Cerebellar nuclear complex (tissue), 1 donor: ENCODE measurements around the gene CHD6.

ENCODE experiments used
- DNase-seq, 2 experiments: peaks; one replicate each; lab custom pipeline; 2025; lab: John Stamatoyannopoulos, UW

Gene CHD6

DNA sequence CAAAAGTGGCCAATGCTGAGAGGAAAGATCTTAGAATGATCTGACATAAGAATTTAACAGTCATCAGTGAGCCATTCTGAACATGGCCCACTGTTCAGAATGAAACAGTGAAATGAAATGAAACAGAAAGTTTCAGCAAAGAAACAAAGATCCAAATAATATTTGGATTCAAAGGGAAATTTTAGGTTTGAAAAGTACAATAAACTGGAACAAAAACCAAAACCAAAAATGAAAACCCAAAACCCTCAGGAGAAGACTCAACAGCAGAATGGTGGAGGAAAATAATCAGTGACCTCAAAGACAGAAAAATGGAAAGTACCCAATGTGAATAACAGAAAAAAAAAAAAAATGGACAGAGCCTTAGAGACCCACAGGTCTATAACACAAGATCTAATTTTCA, 185.4 kb downstream of the CHD6 start:
- no peak for DNase-seq

DNA sequence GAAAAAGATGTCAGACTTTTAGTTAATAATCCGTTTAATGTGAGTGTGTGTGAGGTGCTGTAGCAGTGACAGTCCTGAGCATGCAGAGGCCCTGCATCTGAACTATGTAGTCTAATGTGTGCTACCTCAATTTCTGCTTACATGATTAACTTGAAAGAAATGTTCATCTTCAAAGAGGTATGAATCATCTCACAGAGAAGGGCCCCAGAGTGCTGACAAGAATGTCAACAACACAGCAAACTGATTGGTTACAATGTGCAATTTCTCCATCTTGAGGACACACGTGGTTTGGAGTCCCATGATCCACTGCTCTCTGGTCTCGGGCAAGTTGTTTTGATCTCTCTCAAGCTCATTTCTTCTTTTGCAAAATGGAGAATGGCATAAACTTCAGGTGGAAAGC, 189.9 kb downstream of the CHD6 start:
- DNase-seq: no peak

DNA sequence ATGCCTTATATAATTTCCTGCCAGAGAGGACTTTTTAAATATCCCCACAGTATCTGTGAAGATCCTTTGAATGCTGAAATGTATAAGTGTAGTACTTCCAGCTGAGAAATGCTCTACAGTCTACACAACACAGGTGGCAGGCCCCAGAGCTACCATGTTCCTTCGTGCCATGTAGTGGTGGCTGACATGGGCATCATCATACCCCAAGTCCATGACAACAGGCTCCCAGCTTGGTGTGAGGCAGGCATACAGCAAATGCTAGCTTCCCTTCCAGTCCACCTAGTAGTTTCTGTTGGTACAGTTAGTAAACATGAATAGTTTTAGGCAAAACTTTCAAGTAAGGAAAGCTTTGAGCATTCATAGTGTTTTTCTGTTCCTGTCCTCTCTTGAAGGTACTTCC, 190.3 kb downstream of the CHD6 start:
- no peak for DNase-seq

- no peak for DNase-seq
Measured at GRCh38 chr20:41426976-41427375, 191.2 kb downstream of the CHD6 start.

GRCh38 chr20:41426086-41426830, 191.9 kb downstream of the CHD6 start:
- no peak for DNase-seq

DNA sequence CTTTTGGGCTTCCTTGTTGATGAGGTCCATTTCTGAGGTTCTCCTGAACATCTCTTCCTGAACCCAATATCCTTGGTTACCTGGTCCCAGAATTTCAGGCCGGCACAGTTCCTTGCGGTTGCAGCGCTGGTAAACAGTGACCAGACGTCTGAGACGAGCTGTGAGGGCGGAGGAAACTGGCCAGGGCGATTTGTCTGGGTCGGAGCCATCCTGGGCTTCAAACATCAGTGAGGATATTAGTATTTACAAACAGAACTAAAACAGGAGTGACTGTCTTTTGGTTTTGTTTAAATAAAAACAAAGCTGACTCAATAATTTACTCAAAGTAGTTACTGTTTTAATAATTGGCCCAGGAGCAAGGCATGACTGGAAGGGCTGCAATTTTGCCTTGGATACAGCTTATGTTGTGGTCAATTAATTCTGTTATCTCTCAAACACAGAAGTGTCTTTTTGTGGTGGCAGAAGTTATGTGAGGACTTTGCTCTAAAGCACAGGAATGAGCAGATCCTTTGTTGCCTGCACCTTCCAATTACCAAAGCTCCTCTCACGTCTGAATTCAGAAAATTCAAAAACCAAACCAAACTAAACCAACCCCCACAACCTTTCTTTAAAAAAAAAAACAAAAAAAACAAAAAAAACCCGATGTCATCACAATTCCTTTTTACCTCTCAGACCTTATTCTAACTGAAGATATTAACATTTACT, 192.8 kb downstream of the CHD6 start:
- no peak for DNase-seq

- DNase-seq: no peak
Measured at GRCh38 chr20:41424546-41424945, 193.6 kb downstream of the CHD6 start.

- no peak for DNase-seq
Measured at GRCh38 chr20:41424011-41424410, 194.2 kb downstream of the CHD6 start.

DNA sequence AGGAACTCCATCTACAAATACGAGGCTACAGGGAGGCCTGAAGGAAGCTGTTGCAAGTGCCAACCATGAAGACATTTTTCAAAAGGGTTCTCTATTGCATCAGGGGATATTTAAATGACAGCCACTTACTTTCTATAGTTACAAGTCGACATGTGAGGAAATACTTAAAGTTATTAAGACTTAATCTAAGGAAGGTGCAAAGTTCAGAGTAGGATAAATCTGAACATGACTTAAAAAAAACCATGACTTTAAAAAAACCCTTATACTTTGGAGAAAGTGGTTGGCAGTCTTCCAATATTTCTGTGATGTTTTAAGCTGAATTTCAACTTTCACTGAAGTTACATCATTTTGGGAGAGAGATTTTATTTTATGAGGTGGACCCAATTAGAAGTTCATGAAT, 195.2 kb downstream of the CHD6 start:
- DNase-seq: no peak

DNA sequence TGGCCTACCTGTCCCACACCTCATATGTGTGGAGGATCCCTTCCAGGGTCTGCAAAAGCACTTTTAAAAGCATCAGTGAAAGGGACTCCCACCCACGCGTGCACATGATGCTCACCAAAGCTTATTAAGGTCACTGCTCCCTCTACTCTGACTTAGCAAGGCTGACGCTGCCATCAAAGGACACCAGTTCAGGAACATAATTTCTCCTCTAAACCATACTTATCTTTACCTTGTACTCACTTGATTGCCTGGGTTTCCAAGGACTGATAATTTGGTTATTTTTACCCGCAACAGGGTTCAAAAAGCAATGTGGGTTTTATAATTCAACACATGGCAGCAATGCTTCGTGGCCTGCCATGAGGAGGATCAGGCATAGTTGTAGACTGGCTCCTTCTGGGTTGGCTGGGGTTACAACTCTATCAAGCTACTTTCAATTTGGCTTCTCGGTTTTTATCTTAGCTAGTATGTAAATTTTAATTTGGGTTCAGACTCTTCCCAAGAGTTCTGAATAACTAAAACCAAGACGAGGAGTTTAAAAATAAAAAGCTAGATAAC, 199.4 kb downstream of the CHD6 start:
- DNase-seq: no peak

DNA sequence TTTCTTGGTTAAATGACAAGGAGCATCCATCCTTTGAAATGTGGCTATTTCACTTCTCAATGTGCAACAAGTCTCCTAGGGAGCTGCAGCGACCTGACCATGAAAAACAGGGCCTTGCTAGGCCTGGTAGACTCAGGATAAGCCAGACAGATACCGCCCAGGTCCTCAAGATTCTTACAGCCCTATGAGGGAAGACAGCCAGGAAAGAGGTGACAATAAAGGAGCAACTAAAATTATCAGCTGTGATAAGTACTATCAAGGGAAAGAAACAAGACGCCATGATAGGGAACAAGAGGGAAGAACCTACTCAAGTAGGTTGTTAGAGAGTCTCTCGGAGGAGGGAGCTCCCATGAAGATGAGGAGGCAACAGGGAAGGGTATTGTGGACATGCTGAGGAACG, 200.1 kb downstream of the CHD6 start:
- DNase-seq: no peak

DNA sequence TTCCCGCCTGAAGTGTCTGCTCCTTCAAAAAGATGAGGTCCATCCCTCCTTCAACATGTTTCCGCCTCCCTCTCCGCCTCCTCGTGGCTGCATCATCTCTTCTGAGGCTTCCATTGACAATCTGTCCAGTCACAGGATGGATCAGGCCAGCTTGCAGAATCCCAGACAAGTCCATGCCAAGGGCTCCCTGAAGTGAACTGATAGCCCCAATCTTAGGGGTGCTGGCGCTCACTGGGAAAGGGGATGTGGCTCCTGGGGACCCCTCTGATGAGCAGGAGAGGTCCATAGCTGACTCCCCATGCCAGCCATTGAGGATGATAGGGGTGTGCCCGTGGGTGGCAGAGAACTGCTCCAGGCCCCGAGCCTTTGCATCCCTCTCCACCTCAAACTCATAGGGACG, 203.0 kb downstream of the CHD6 start:
- no peak for DNase-seq

GRCh38 chr20:41413169-41413568, 205.0 kb downstream of the CHD6 start:
- no peak for DNase-seq

GRCh38 chr20:41412324-41413120, 205.7 kb downstream of the CHD6 start:
- DNase-seq: no peak

GRCh38 chr20:41411391-41411847, 206.8 kb downstream of the CHD6 start:
- DNase-seq: no peak

- DNase-seq: peak; percentile 60 to 69
Measured at GRCh38 chr20:41408986-41409385, 209.2 kb downstream of the CHD6 start.

DNA sequence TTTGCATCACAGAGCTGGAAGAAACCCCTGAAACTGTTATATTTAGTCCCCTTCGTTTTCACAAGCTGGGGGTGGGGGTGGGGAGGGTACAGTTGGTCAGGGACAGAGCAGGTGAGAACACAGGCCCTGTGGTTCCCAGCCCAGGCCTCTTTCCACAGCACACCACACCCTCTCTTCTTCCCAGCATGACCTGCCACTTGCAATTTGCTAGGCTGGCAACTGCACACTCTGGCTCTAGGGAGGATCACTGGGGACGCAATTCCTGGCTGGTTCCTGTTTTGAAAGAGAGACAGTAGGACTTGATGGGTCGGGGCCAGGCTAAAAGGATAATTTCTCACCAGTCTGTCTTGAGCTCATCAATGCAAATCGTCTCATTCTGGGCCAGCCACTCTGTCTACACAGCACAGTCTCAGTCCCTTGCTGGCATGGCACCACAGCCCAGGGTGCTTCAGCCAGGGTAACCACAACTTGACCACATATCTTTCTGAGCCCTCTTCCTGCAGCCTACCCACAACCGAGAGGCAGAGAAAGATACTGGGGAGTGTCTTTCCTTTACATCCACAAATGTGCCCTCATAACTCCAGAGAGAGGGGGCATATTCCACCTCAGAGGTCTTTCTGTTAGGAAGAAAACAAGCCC, 209.9 kb downstream of the CHD6 start:
- peak in 1 of 2 experiments; percentile 5 for DNase-seq

- DNase-seq: no peak
Measured at GRCh38 chr20:41407607-41408006, 210.6 kb downstream of the CHD6 start.

GRCh38 chr20:41406896-41407444, 211.2 kb downstream of the CHD6 start:
- no peak for DNase-seq

DNA sequence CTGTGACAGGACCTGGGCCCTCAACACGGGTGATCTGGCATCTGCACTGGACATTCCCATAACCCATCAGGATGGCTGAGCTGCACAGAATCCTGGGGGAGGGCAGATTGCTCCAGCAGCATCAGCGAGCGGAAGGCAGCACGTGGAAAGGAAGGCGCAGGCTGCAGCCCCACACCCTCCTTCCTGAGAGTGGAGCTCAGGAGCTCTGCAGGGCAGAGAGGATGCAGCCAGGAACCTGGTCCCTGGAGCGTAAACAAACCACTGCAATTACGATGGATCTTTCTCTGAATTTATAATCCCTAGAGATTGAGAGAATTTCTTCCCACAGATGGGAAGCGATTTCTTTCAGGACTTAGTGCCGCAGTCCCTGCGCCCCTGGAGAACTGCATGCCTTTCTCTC, 211.8 kb downstream of the CHD6 start:
- DNase-seq: no peak

GRCh38 chr20:41405436-41405835, 212.7 kb downstream of the CHD6 start:
- DNase-seq: peak; percentile 42 to 84

- DNase-seq: no peak
Measured at GRCh38 chr20:41403604-41404003, 214.6 kb downstream of the CHD6 start.
